Measurements from ENCODE around the gene MDC1. TPM values are rescaled to one million over a fixed set of nuclear protein-coding genes. Genes with fewer than 3 reads are reported as not detected.

MDC1 gene
- total and polyA plus RNA-seq, 2 of the 13 experiments (the other 11 are each of a cell fraction or from before 2014, with no cell fraction given), result 8.4 to 14.0 TPM

DNA sequence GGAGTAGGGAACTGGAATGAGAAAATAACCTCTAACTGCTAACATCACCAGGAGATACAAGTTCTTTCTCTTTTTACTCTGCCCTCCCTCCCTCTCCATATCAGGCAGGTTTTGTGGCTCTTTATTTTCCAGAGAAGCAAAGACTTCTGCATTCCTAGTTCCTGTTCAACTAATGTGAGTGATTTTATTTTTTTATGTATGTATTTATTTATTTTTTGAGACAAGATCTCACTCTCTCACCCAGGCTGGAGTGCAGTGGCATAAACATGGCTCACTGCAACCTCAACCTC, 33.2 kb upstream of the MDC1 start:
- no peak for TF ChIP-seq ZFP37 (CRISPR knock-in tag; IDR thresholded peaks at IDR 0.05; ENCODE audit: borderline replicate concordance)
- TF ChIP-seq ZFP90 (CRISPR knock-in tag; IDR thresholded peaks at IDR 0.05; ENCODE audit: borderline replicate concordance), result 0 out of 2 replicates have a peak, but pooled peaks have one; percentile 6
- 0 out of 2 replicates have a peak, but pooled peaks have one; percentile 12 for TF ChIP-seq HOXA5 (CRISPR knock-in tag; IDR thresholded peaks at IDR 0.05)
- no peak for TF ChIP-seq ZNF546 (CRISPR knock-in tag; conservative IDR thresholded peaks at IDR 0.05)
- peak; percentile 14; the same call in 1 of the 2 replicates for TF ChIP-seq ZNF800 (CRISPR knock-in tag; IDR thresholded peaks at IDR 0.05)
- no peak for TF ChIP-seq ATF1 (CRISPR knock-in tag; IDR thresholded peaks at IDR 0.05)
- no peak for TF ChIP-seq REL (CRISPR knock-in tag; conservative IDR thresholded peaks at IDR 0.05)
- TF ChIP-seq FOXO4 (CRISPR knock-in tag; conservative IDR thresholded peaks at IDR 0.05), result no peak
- Histone ChIP-seq H3K79me2 (ENCODE audit: insufficient read depth, low read length) (peaks cover 3% of the 10 kb centered on the region), H2AFZ (ENCODE audit: low read length) (no peak overlapping the region), H3K27me3 (ENCODE audit: control insufficient read depth in 1 of 2, insufficient read depth in 2 of 2, low read length in 2 of 2) (no peaks in the 10 kb centered on the region), H3K27ac (ENCODE audit: extremely low read length, insufficient read depth, low read length) (peak overlapping the region; percentile 76), H4K20me1 (ENCODE audit: insufficient read depth, low read length) (no peaks in the 10 kb centered on the region), H3K9ac (ENCODE audit: insufficient read depth, low read depth, low read length) (peak overlapping the region; percentile 66), H3K4me2 (ENCODE audit: low read depth, low read length) (peak overlapping the region; percentile 92), H3K36me3 (replicated peaks in 1 of 2; ENCODE audit: control insufficient read depth in 1 of 2, insufficient read depth in 2 of 2, low read length in 2 of 2) (no peaks in the 10 kb centered on the region), H3K4me1 (ENCODE audit: insufficient read depth, low read length) (peaks cover 75% of the 10 kb centered on the region), H3K4me3 (replicated peaks in 1 of 3; ENCODE audit: insufficient read depth in 1 of 3, low read depth in 2 of 3, low read length in 3 of 3) (peak overlapping the region in 2 of 3 experiments; percentile 22 to 62; a peak in 2 of 6 replicates), H3K9me3 (ENCODE audit: low read length) (no peaks in the 10 kb centered on the region)
- ChIA-PET POLR2A (interaction anchor here (2.0 to 16.9 kb wide), 5 partner anchors 9 to 31 kb away, joined by 9 to 414 read pairs (median 17); no protein-coding TSS in a partner anchor), CTCF (ENCODE audit: low intra/inter-chr PET ratio, low total read pairs) (no interaction called here)
- DNase-seq (ENCODE audit: low spot score) (no peak), FAIRE-seq (no peak), ATAC-seq (no peak)
- in situ Hi-C loops (cut with HindIII; ENCODE audit: extremely low pct_ligation_motif_present, low pct_unique_long_range_greater_than_20kb) (no loop called here), intact Hi-C loops (cut with micrococcal nuclease; ENCODE audit: unreplicated experiment) (no loop called here)
- BruUV-seq (replicated peaks), result no TSS peak

All from HepG2 (cell line).